GM12878 (cell line): ENCODE results near the gene YBX1. TPM values are rescaled to one million over a fixed set of nuclear protein-coding genes. Genes with fewer than 3 reads are reported as not detected.

Experiments used
- BCL11A ChIP-seq: IDR thresholded peaks from 2 replicates; pipeline ENCODE4 v1.6.1; 2011; ENCODE audit warnings: low read depth, low read length
- CHD2 ChIP-seq: IDR thresholded peaks from 2 replicates; pipeline ENCODE4 v1.6.1; 2011; ENCODE audit warnings: low read depth, low read length, improper control_type of control experiment, borderline replicate concordance
- HDAC2 ChIP-seq: fragments of 200-600 bp; sonication (generic); IDR thresholded peaks from 2 replicates; pipeline ENCODE4 v1.6.1; 2017
- JUND ChIP-seq: IDR thresholded peaks from 2 replicates; pipeline ENCODE4 v1.6.1; 2012; ENCODE audit warnings: low read depth, mild to moderate bottlenecking, low read length, improper control_type of control experiment, moderate library complexity
- MEF2B ChIP-seq: fragments of 450-650 bp; IDR thresholded peaks from 2 replicates; pipeline ENCODE4 v1.6.1; 2018; ENCODE audit warnings: mild to moderate bottlenecking, moderate library complexity; ENCODE audit not compliant: partially characterized antibody, poor library complexity, severe bottlenecking
- MTA2 ChIP-seq: fragments of 450-650 bp; IDR thresholded peaks from 2 replicates; pipeline ENCODE4 v1.6.1; 2016; ENCODE audit warnings: low read depth, mild to moderate bottlenecking, moderate library complexity
- NR2C2 ChIP-seq: IDR thresholded peaks from 2 replicates; pipeline ENCODE4 v1.6.1; 2011; ENCODE audit warnings: borderline replicate concordance, low read depth; ENCODE audit not compliant: control insufficient read depth, insufficient read length
- NR2F1 ChIP-seq: fragments of 450-650 bp; conservative IDR thresholded peaks from 2 replicates; pipeline ENCODE4 v1.6.1; 2017; ENCODE audit warnings: mild to moderate bottlenecking
- PML ChIP-seq: IDR thresholded peaks from 2 replicates; pipeline ENCODE4 v1.6.1; 2012; ENCODE audit warnings: low read length, inconsistent platforms
- POU2F2 ChIP-seq: IDR thresholded peaks from 3 replicates; pipeline ENCODE4 v1.6.1; 2011; ENCODE audit warnings: low read depth, mild to moderate bottlenecking, low read length, borderline replicate concordance
- RUNX3 ChIP-seq: IDR thresholded peaks from 2 replicates; pipeline ENCODE4 v1.6.1; 2012; ENCODE audit warnings: low read length, inconsistent platforms
- SIX5 ChIP-seq: IDR thresholded peaks from 2 replicates; pipeline ENCODE4 v1.6.1; 2011; ENCODE audit warnings: mild to moderate bottlenecking, low read depth, low read length, moderate library complexity; ENCODE audit not compliant: severe bottlenecking
- SRF ChIP-seq, 2 experiments: IDR thresholded peaks; 2 replicates each; pipeline ENCODE4 v1.6.1; 2011; ENCODE audit warnings: low read depth in 2 of 2, low read length in 2 of 2, mild to moderate bottlenecking in 1 of 2, moderate library complexity in 1 of 2
- STAT1 ChIP-seq: fragments of 450-650 bp; conservative IDR thresholded peaks from 2 replicates; pipeline ENCODE4 v1.6.1; 2014; ENCODE audit warnings: antibody characterized with exemption, mild to moderate bottlenecking
- TAF1 ChIP-seq: IDR thresholded peaks from 2 replicates; pipeline ENCODE4 v1.6.1; 2011; ENCODE audit warnings: mild to moderate bottlenecking, low read depth, low read length, borderline replicate concordance
- TBL1XR1 ChIP-seq: IDR thresholded peaks from 2 replicates; pipeline ENCODE4 v1.6.1; 2012; ENCODE audit warnings: low read depth, low read length, improper control_type of control experiment
- TCF12 ChIP-seq: IDR thresholded peaks from 2 replicates; pipeline ENCODE4 v1.6.1; 2011; ENCODE audit warnings: low read depth, mild to moderate bottlenecking, low read length
- polyA plus RNA-seq, 11 experiments: library from polyadenylated mRNA; depleted of rRNA in 4 of 11; unstranded in 6 of 11; stranded (reverse) in 5 of 11; fragments of >200 nt; fragmentation: Nextera tagmentation in 4 of 11; fragmentation: Illumina TruSeq in 1 of 11; extraction: Ambion mirVana in 4 of 11; extraction: Trizol in 1 of 11; gene quantifications; 1 replicate in 1 of 11; 2 replicates in 10 of 11; pipeline versions ENCODE4 v1.2.1 to v1.2.3, GENCODE V29; 2011 to 2016; ENCODE audit warnings: inconsistent platforms in 2 of 11, missing spikeins in 2 of 11, low read depth in 1 of 11
- total RNA-seq, 4 experiments: library from RNA; depleted of rRNA in 3 of 4; stranded (reverse); fragments of >200 nt in 3 of 4; fragmentation: Illumina TruSeq in 1 of 4; extraction: Trizol in 1 of 4; gene quantifications; 2 replicates each; pipeline versions ENCODE4 v1.2.1 to v1.2.3, GENCODE V29; 2013 to 2021
- TF ChIP-seq, protein P1 (sequence below): fragments of 450-650 bp; IDR thresholded peaks from 2 replicates; pipeline ENCODE4 v1.6.1; 2017; ENCODE audit warnings: mild to moderate bottlenecking, moderate library complexity
- TF ChIP-seq, protein P2 (sequence below): IDR thresholded peaks from 2 replicates; pipeline ENCODE4 v1.6.1; 2012; ENCODE audit warnings: low read depth, low read length, improper control_type of control experiment
- TF ChIP-seq, protein P3 (sequence below): fragments of 450-650 bp; conservative IDR thresholded peaks from 2 replicates; pipeline ENCODE4 v1.6.1; 2017; ENCODE audit warnings: mild to moderate bottlenecking, moderate library complexity
- TF ChIP-seq, protein P4 (sequence below): fragments of 450-650 bp; IDR thresholded peaks from 2 replicates; pipeline ENCODE4 v1.6.1; 2018; ENCODE audit warnings: mild to moderate bottlenecking, low read depth, moderate library complexity; ENCODE audit not compliant: partially characterized antibody

YBX1 gene
- total and polyA plus RNA-seq, 10 of the 15 experiments (the other 5 are each of a cell fraction or from before 2014, with no cell fraction given) = 355 to 1,353 (median 858) TPM

DNA sequence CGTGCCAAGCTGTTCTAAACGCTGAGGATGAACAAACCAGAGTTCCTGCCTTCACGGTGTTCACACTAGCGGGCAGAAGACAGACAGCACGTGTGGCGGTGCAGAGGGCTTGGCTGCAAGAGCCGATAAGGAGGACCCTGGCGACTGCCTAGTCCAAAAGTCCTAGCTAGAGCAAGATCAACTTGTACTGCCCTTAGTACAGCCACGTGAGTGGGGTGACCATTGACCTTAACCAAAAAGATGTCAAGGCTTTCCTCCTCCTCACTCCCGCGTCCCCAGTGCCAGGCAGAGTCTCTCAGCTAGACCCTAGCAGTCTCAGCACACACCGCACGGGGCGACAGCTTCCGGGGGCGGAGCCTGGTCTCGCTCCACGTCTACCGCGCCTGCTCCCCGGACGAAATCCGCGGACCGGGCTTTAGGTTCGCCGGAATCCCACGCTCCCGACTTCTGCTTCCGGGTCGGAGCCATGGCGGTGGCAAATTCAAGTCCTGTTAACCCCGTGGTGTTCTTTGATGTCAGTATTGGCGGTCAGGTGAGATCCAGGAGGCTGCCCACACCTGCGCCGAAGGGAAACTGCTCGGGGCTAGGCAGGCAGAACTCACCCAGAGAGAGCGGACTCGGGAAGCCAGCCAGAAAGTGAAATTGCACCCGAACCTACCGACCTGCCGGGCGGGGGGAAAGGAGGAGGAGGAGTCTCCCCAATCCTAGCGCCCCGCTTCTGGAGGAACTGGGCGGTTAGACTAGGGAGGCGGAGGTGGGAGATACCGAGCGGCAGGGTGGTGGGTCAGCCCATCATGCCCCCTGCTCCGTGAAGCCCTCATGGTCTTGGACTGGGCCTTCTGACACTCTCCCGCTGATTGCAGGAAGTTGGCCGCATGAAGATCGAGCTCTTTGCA is 24.0 kb upstream of the YBX1 start, which contains the start of gene PPIH (continued):
- TF ChIP-seq HDAC2 (0 out of 2 replicates have a peak, but pooled peaks have one; percentile 40), POU2F2 (peak; percentile 74; the same call in 2 of the 3 replicates), MTA2 (peak; percentile 91), TAF1 (peak; percentile 25; the same call in 1 of the 2 replicates), JUND (no peak), SRF (IDR thresholded peaks at IDR 0.05; ENCODE audit: low read depth in 2 of 2, low read length in 2 of 2) (peak in 1 of 2 experiments; percentile 63; a peak in 1 of 4 replicates), BCL11A (no peak), TCF12 (peak; percentile 43), PML (peak; percentile 83), NR2F1 (peak; percentile 79), NR2C2 (peak; percentile 84), RUNX3 (0 out of 2 replicates have a peak, but pooled peaks have one; percentile 54), CHD2 (peak; percentile 79), TBL1XR1 (peak; percentile 42; the same call in 1 of the 2 replicates), SIX5 (peak; percentile 53), MEF2B (peak; percentile 43), STAT1 (0 out of 2 replicates have a peak, but pooled peaks have one; percentile 38)
- TF ChIP-seq, protein P1, sequence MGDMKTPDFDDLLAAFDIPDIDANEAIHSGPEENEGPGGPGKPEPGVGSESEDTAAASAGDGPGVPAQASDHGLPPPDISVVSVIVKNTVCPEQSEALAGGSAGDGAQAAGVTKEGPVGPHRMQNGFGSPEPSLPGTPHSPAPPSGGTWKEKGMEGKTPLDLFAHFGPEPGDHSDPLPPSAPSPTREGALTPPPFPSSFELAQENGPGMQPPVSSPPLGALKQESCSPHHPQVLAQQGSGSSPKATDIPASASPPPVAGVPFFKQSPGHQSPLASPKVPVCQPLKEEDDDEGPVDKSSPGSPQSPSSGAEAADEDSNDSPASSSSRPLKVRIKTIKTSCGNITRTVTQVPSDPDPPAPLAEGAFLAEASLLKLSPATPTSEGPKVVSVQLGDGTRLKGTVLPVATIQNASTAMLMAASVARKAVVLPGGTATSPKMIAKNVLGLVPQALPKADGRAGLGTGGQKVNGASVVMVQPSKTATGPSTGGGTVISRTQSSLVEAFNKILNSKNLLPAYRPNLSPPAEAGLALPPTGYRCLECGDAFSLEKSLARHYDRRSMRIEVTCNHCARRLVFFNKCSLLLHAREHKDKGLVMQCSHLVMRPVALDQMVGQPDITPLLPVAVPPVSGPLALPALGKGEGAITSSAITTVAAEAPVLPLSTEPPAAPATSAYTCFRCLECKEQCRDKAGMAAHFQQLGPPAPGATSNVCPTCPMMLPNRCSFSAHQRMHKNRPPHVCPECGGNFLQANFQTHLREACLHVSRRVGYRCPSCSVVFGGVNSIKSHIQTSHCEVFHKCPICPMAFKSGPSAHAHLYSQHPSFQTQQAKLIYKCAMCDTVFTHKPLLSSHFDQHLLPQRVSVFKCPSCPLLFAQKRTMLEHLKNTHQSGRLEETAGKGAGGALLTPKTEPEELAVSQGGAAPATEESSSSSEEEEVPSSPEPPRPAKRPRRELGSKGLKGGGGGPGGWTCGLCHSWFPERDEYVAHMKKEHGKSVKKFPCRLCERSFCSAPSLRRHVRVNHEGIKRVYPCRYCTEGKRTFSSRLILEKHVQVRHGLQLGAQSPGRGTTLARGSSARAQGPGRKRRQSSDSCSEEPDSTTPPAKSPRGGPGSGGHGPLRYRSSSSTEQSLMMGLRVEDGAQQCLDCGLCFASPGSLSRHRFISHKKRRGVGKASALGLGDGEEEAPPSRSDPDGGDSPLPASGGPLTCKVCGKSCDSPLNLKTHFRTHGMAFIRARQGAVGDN = peak; percentile 95
- TF ChIP-seq, protein P2, sequence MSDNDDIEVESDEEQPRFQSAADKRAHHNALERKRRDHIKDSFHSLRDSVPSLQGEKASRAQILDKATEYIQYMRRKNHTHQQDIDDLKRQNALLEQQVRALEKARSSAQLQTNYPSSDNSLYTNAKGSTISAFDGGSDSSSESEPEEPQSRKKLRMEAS = peak; percentile 91
- TF ChIP-seq, protein P3, sequence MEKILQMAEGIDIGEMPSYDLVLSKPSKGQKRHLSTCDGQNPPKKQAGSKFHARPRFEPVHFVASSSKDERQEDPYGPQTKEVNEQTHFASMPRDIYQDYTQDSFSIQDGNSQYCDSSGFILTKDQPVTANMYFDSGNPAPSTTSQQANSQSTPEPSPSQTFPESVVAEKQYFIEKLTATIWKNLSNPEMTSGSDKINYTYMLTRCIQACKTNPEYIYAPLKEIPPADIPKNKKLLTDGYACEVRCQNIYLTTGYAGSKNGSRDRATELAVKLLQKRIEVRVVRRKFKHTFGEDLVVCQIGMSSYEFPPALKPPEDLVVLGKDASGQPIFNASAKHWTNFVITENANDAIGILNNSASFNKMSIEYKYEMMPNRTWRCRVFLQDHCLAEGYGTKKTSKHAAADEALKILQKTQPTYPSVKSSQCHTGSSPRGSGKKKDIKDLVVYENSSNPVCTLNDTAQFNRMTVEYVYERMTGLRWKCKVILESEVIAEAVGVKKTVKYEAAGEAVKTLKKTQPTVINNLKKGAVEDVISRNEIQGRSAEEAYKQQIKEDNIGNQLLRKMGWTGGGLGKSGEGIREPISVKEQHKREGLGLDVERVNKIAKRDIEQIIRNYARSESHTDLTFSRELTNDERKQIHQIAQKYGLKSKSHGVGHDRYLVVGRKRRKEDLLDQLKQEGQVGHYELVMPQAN = peak; percentile 99
- TF ChIP-seq, protein P4, sequence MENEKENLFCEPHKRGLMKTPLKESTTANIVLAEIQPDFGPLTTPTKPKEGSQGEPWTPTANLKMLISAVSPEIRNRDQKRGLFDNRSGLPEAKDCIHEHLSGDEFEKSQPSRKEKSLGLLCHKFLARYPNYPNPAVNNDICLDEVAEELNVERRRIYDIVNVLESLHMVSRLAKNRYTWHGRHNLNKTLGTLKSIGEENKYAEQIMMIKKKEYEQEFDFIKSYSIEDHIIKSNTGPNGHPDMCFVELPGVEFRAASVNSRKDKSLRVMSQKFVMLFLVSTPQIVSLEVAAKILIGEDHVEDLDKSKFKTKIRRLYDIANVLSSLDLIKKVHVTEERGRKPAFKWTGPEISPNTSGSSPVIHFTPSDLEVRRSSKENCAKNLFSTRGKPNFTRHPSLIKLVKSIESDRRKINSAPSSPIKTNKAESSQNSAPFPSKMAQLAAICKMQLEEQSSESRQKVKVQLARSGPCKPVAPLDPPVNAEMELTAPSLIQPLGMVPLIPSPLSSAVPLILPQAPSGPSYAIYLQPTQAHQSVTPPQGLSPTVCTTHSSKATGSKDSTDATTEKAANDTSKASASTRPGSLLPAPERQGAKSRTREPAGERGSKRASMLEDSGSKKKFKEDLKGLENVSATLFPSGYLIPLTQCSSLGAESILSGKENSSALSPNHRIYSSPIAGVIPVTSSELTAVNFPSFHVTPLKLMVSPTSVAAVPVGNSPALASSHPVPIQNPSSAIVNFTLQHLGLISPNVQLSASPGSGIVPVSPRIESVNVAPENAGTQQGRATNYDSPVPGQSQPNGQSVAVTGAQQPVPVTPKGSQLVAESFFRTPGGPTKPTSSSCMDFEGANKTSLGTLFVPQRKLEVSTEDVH = peak; percentile 75
